ENCODE measurements around the gene ZNF598. TPM values are rescaled to one million over a fixed set of nuclear protein-coding genes. Genes with fewer than 3 reads are reported as not detected.

ZNF598 gene
- total RNA-seq, 1 experiment from 2014 or later: 44.4 TPM

GRCh38 chr16:1953734-1954133 lies 55.9 kb downstream of the ZNF598 start:
- no peak overlapping the region for H3K4me2 ChIP-seq (ENCODE audit: low read length)
- no peaks in the 10 kb centered on the region for H3K27me3 ChIP-seq (ENCODE audit: low read length)
- H2AFZ ChIP-seq (ENCODE audit: low read length): no peak overlapping the region
- H3K4me3 ChIP-seq (ENCODE audit: low read length): no peak overlapping the region
- intact Hi-C loops (cut with micrococcal nuclease): no loop called here
- no peaks in the 10 kb centered on the region for H3F3A ChIP-seq (ENCODE audit: low read length, unreplicated experiment)
- H3K9me2 ChIP-seq (replicated peaks; ENCODE audit: low read length): no peaks in the 10 kb centered on the region
- no TSS peak for BruUV-seq (replicated peaks)
- TF ChIP-seq CTCF (conservative IDR thresholded peaks at IDR 0.05; ENCODE audit: low read depth, low read length) (no peak), EZH2phosphoT487 (IDR thresholded peaks at IDR 0.05; ENCODE audit: borderline replicate concordance, low read length) (no peak)
- ATAC-seq (no peak), DNase-seq (no peak)
- CTCF ChIA-PET: no interaction called here
- no peaks in the 10 kb centered on the region for H3K4me1 ChIP-seq (ENCODE audit: insufficient read depth, low read length)
- no peaks in the 10 kb centered on the region for H3K9me3 ChIP-seq (ENCODE audit: low read length)
- H3K36me3 ChIP-seq (ENCODE audit: low read depth, low read length): no peaks in the 10 kb centered on the region
- H3K9ac ChIP-seq (ENCODE audit: low read length): no peak overlapping the region
- H3K79me2 ChIP-seq (ENCODE audit: low read length): no peaks in the 10 kb centered on the region
- H3K27ac ChIP-seq (ENCODE audit: low read length): no peak overlapping the region
- H4K20me1 ChIP-seq (ENCODE audit: low read length): no peaks in the 10 kb centered on the region
- POLR2A ChIA-PET (ENCODE audit: unreplicated experiment): no interaction called here

GRCh38 chr16:1950559-1950958 lies 59.1 kb downstream of the ZNF598 start:
- H3K36me3 ChIP-seq (ENCODE audit: low read depth, low read length): no peaks in the 10 kb centered on the region
- no peaks in the 10 kb centered on the region for H3K9me3 ChIP-seq (ENCODE audit: low read length)
- CTCF ChIA-PET: no interaction called here
- no peaks in the 10 kb centered on the region for H3K9me2 ChIP-seq (replicated peaks; ENCODE audit: low read length)
- H3F3A ChIP-seq (ENCODE audit: low read length, unreplicated experiment): no peaks in the 10 kb centered on the region
- H3K4me3 ChIP-seq (ENCODE audit: low read length): no peak overlapping the region
- no peak overlapping the region for H3K4me2 ChIP-seq (ENCODE audit: low read length)
- ATAC-seq (no peak), DNase-seq (no peak)
- H4K20me1 ChIP-seq (ENCODE audit: low read length): no peaks in the 10 kb centered on the region
- intact Hi-C loops (cut with micrococcal nuclease): no loop called here
- no peak overlapping the region for H2AFZ ChIP-seq (ENCODE audit: low read length)
- no peaks in the 10 kb centered on the region for H3K4me1 ChIP-seq (ENCODE audit: insufficient read depth, low read length)
- no peaks in the 10 kb centered on the region for H3K27me3 ChIP-seq (ENCODE audit: low read length)
- H3K27ac ChIP-seq (ENCODE audit: low read length): no peak overlapping the region
- TF ChIP-seq EZH2 (IDR thresholded peaks at IDR 0.05; ENCODE audit: low read length, unreplicated experiment) (no peak), CTCF (conservative IDR thresholded peaks at IDR 0.05; ENCODE audit: low read depth, low read length) (no peak), EZH2phosphoT487 (IDR thresholded peaks at IDR 0.05; ENCODE audit: borderline replicate concordance, low read length) (no peak)
- H3K9ac ChIP-seq (ENCODE audit: low read length): no peak overlapping the region
- POLR2A ChIA-PET (ENCODE audit: unreplicated experiment): no interaction called here
- BruUV-seq (replicated peaks): no TSS peak
- no peaks in the 10 kb centered on the region for H3K79me2 ChIP-seq (ENCODE audit: low read length)

GRCh38 chr16:1950047-1950446 lies 59.6 kb downstream of the ZNF598 start:
- Histone ChIP-seq H2AFZ (ENCODE audit: low read length) (no peak overlapping the region), H3K79me2 (ENCODE audit: low read length) (no peaks in the 10 kb centered on the region), H3K9ac (ENCODE audit: low read length) (no peak overlapping the region), H3K9me3 (ENCODE audit: low read length) (no peaks in the 10 kb centered on the region), H3K4me1 (ENCODE audit: insufficient read depth, low read length) (no peaks in the 10 kb centered on the region), H3K27ac (ENCODE audit: low read length) (no peak overlapping the region), H3K4me2 (ENCODE audit: low read length) (no peak overlapping the region), H3F3A (ENCODE audit: low read length, unreplicated experiment) (no peaks in the 10 kb centered on the region), H3K4me3 (ENCODE audit: low read length) (no peak overlapping the region), H3K9me2 (replicated peaks; ENCODE audit: low read length) (no peaks in the 10 kb centered on the region), H3K36me3 (ENCODE audit: low read depth, low read length) (no peaks in the 10 kb centered on the region), H3K27me3 (ENCODE audit: low read length) (no peaks in the 10 kb centered on the region), H4K20me1 (ENCODE audit: low read length) (no peaks in the 10 kb centered on the region)
- DNase-seq (no peak), ATAC-seq (0 out of 2 replicates have a peak, but pooled peaks have one; percentile 22)
- POLR2A ChIA-PET (ENCODE audit: unreplicated experiment): no interaction called here
- no peak for TF ChIP-seq EZH2phosphoT487 (IDR thresholded peaks at IDR 0.05; ENCODE audit: borderline replicate concordance, low read length)
- TF ChIP-seq EZH2 (IDR thresholded peaks at IDR 0.05; ENCODE audit: low read length, unreplicated experiment): no peak
- TF ChIP-seq CTCF (conservative IDR thresholded peaks at IDR 0.05; ENCODE audit: low read depth, low read length): no peak
- CTCF ChIA-PET: no interaction called here
- BruUV-seq (replicated peaks): no TSS peak
- intact Hi-C loops (cut with micrococcal nuclease): no loop called here

All from PC-3 (cell line).